Panc1 (cell line): ENCODE data around the gene SH3GL1. TPM values are rescaled to one million over a fixed set of nuclear protein-coding genes. Genes with fewer than 3 reads are reported as not detected.

Source experiments
- ATAC-seq: fragments of 200-7000 bp; cut with Tn5 transposase; 2 replicates; pipeline ENCODE4 v1.9.1; 2020; ENCODE audit warnings: mild to moderate bottlenecking, moderate library complexity
- BruUV-seq: library from RNA; stranded (reverse); fragments of 400-500 nt; replicated peaks from 2 replicates; lab custom pipeline; 2021; lab: Mats Ljungman, UMichigan
- CTCF ChIA-PET: fragments of 300-600 bp; sonication (Branson Sonifier 250); formaldehyde crosslinking; loops from one replicate; lab custom pipeline; 2022; ENCODE audit warnings: antibody characterized with exemption; lab: Charles Lee
- POLR2A ChIA-PET: fragments of 300-600 bp; sonication (Branson Sonifier 250); formaldehyde crosslinking; loops from one replicate; lab custom pipeline; 2022; ENCODE audit warnings: antibody characterized with exemption; lab: Charles Lee
- DNase-seq: peaks from one replicate; pipeline ENCODE4 v3.0.0-alpha.2; 2010; ENCODE audit warnings: low read depth, low spot score
- H3K27ac ChIP-seq: 2 replicates; pipeline ENCODE4 v1.5.1; 2011; ENCODE audit warnings: mild to moderate bottlenecking, low read length, inconsistent platforms
- H3K27me3 ChIP-seq: fragments of 200-500 bp; sonication (Bioruptor generic); 2 replicates; pipeline ENCODE4 v1.6.0; 2014; ENCODE audit warnings: low read length, inconsistent platforms; ENCODE audit not compliant: control insufficient read depth, insufficient read depth
- H3K36me3 ChIP-seq: fragments of 200-500 bp; sonication (Bioruptor generic); 2 replicates; pipeline ENCODE4 v1.5.1; 2014; ENCODE audit warnings: inconsistent platforms, mild to moderate bottlenecking, low read length, moderate library complexity; ENCODE audit not compliant: control insufficient read depth, insufficient read depth
- H3K4me1 ChIP-seq: 2 replicates; pipeline ENCODE4 v1.5.1; 2011; ENCODE audit warnings: inconsistent platforms, mild to moderate bottlenecking, low read length, moderate library complexity; ENCODE audit not compliant: control insufficient read depth, insufficient read depth
- H3K4me3 ChIP-seq, 2 experiments: 2 replicates each; pipeline ENCODE4 v1.5.1; 2011 to 2012; ENCODE audit warnings: low read depth in 2 of 2, low read length in 2 of 2, mild to moderate bottlenecking in 2 of 2, inconsistent platforms in 1 of 2, moderate library complexity in 1 of 2
- H3K9me3 ChIP-seq: fragments of 200-500 bp; sonication (Bioruptor generic); 2 replicates; pipeline ENCODE4 v1.5.1; 2014; ENCODE audit warnings: low read depth, mild to moderate bottlenecking, inconsistent platforms, low read length, moderate library complexity; ENCODE audit not compliant: control insufficient read depth, insufficient read depth
- POLR2AphosphoS5 ChIP-seq: IDR thresholded peaks from 2 replicates; pipeline ENCODE4 v1.6.1; 2012; ENCODE audit warnings: mild to moderate bottlenecking, low read depth, low read length, moderate library complexity
- SIN3A ChIP-seq: IDR thresholded peaks from 2 replicates; pipeline ENCODE4 v1.6.1; 2012; ENCODE audit warnings: low read depth, mild to moderate bottlenecking, low read length, moderate library complexity, borderline replicate concordance; ENCODE audit not compliant: insufficient read depth
- TCF7L2 ChIP-seq: IDR thresholded peaks from 2 replicates; pipeline ENCODE4 v1.6.1; 2011; ENCODE audit warnings: mild to moderate bottlenecking, low read depth, low read length, inconsistent platforms
- in situ Hi-C: cut with HindIII; loops from 2 replicates; pipeline ENCODE4 v1.10.0; 2016; ENCODE audit warnings: low sequenced_read_pairs, low pct_unique_long_range_greater_than_20kb
- intact Hi-C: fragments of 100-400 bp; cut with micrococcal nuclease; formaldehyde crosslinking; loops from one replicate; pipeline ENCODE4 v1.10.0; 2022; ENCODE audit not compliant: unreplicated experiment
- total RNA-seq: library from RNA; stranded (reverse); gene quantifications from one replicate; pipeline ENCODE4 v1.2.1, GENCODE V29; 2021; ENCODE audit not compliant: unreplicated experiment
- TF ChIP-seq, protein P1 (sequence below), 2 experiments: IDR thresholded peaks; 2 replicates each; pipeline ENCODE4 v1.6.1; 2011 to 2012; ENCODE audit warnings: low read depth in 2 of 2, control low read depth in 1 of 2, low read length in 1 of 2, mild to moderate bottlenecking in 1 of 2, moderate library complexity in 1 of 2; ENCODE audit not compliant: insufficient read depth in 1 of 2
- TF ChIP-seq, protein P2 (sequence below): fragments of 450-650 bp; IDR thresholded peaks from 2 replicates; pipeline ENCODE4 v1.5.1; 2017; ENCODE audit warnings: mild to moderate bottlenecking

SH3GL1 gene
- total RNA-seq, 1 experiment from 2014 or later, result 57.1 TPM

DNA sequence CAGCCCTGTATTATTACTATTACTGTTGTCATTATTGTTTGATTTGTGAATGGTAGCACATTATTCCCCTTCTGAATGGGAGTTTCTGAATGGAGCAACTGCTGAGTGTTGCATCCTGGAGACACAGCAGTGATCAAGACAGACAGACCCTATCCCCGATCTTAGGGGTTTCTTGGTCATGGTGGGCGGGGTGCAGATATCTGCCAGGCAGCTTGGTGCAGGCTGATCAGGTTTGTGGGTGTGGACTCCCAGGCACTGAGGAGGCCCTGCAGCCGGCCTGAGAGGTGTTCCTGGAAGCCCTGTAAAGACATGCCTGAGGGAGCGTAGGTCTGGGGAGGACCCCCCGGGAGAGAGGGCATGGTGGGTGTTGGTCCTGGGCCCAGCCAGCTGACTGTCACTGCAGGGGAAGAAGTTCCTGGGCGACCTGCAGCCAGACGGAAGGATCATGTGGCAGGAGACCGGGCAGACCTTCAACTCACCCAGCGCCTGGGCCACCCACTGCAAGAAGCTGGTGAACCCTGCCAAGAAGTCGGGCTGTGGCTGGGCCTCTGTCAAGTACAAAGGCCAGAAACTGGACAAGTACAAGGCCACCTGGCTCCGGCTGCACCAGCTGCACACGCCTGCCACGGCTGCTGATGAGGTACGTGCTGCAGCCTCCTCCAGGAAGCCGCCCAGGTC is 54.9 kb downstream of the SH3GL1 start:
- in situ Hi-C loops, result no loop called here
- H3K27ac ChIP-seq, result no peak overlapping the region

DNA sequence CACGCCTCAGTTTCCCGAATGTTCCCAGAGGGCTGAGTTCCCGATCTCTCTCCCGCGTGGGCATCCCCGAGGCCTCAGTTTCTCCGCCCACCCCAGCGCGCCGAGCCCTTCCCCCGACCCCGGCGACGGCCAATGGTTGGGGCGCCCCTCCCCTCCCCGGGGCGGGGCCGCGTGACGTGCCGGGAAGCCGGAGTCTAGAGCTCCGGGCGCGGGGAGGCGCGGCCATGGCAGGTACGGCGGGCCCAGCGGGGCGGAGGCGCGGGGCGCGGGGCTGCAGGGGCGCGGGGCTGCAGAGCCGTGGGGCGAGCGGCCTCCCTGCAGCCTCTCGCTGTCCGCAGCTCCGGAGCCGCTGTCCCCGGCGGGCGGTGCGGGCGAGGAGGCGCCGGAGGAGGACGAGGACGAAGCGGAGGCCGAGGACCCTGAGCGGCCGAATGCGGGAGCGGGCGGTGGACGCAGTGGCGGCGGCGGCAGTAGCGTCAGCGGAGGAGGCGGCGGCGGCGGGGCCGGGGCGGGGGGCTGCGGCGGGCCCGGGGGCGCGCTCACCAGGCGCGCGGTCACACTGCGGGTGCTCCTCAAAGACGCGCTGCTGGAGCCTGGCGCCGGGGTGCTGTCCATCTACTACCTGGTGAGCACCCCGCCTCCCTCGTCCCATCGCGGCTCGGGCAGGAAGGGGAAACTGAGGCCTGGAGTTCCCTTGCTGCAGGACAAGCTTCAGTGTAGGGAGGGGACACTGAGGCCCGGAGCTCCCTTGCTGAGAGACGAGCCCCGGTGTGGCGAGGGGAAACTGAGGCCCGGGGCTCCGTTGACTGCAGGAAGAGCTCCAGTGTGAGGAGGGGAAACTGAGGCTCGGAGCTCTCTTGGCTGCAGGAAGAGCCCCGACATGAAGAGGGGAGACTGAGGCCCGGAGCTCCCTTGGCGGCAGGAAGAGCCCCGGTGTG is 56.7 kb downstream of the SH3GL1 start, which contains the start of gene MPND:
Gene MPND (plus strand): TSS at position 193 of the 938 bp plus-strand sequence. CDS start 32 bp downstream, at position 225.
- no peaks in the 10 kb centered on the region for H3K9me3 ChIP-seq
- in situ Hi-C loops (no loop called here), intact Hi-C loops (no loop called here)
- H3K4me3 ChIP-seq, result peak within 1 kb of the TSS; percentile 66 to 81
- H3K36me3 ChIP-seq, result no peaks in the 10 kb centered on the region; the same call in 1 of the 2 replicates
- ATAC-seq (peak; percentile 88), DNase-seq (peak; percentile 18)
- BruUV-seq, result no TSS peak
- peak within 1 kb of the TSS; percentile 85 for H3K27ac ChIP-seq
- TF ChIP-seq, protein P1, sequence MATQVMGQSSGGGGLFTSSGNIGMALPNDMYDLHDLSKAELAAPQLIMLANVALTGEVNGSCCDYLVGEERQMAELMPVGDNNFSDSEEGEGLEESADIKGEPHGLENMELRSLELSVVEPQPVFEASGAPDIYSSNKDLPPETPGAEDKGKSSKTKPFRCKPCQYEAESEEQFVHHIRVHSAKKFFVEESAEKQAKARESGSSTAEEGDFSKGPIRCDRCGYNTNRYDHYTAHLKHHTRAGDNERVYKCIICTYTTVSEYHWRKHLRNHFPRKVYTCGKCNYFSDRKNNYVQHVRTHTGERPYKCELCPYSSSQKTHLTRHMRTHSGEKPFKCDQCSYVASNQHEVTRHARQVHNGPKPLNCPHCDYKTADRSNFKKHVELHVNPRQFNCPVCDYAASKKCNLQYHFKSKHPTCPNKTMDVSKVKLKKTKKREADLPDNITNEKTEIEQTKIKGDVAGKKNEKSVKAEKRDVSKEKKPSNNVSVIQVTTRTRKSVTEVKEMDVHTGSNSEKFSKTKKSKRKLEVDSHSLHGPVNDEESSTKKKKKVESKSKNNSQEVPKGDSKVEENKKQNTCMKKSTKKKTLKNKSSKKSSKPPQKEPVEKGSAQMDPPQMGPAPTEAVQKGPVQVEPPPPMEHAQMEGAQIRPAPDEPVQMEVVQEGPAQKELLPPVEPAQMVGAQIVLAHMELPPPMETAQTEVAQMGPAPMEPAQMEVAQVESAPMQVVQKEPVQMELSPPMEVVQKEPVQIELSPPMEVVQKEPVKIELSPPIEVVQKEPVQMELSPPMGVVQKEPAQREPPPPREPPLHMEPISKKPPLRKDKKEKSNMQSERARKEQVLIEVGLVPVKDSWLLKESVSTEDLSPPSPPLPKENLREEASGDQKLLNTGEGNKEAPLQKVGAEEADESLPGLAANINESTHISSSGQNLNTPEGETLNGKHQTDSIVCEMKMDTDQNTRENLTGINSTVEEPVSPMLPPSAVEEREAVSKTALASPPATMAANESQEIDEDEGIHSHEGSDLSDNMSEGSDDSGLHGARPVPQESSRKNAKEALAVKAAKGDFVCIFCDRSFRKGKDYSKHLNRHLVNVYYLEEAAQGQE (IDR thresholded peaks at IDR 0.05; ENCODE audit: insufficient read depth in 1 of 2, low read depth in 2 of 2, low read length in 1 of 2), result no peak
- TF ChIP-seq POLR2AphosphoS5 (no peak; the same call in 1 of the 2 replicates), TCF7L2 (no peak), SIN3A (0 out of 2 replicates have a peak, but pooled peaks have one; percentile 5)
- TF ChIP-seq, protein P2, sequence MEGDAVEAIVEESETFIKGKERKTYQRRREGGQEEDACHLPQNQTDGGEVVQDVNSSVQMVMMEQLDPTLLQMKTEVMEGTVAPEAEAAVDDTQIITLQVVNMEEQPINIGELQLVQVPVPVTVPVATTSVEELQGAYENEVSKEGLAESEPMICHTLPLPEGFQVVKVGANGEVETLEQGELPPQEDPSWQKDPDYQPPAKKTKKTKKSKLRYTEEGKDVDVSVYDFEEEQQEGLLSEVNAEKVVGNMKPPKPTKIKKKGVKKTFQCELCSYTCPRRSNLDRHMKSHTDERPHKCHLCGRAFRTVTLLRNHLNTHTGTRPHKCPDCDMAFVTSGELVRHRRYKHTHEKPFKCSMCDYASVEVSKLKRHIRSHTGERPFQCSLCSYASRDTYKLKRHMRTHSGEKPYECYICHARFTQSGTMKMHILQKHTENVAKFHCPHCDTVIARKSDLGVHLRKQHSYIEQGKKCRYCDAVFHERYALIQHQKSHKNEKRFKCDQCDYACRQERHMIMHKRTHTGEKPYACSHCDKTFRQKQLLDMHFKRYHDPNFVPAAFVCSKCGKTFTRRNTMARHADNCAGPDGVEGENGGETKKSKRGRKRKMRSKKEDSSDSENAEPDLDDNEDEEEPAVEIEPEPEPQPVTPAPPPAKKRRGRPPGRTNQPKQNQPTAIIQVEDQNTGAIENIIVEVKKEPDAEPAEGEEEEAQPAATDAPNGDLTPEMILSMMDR, result no peak
- ChIA-PET CTCF (interaction anchor here (2.1 kb wide), 1 partner anchor 76 kb away, joined by 11 read pairs; no protein-coding TSS in a partner anchor), POLR2A (no interaction called here)
- H3K4me1 ChIP-seq, result peaks cover 4% of the 10 kb centered on the region
- H3K27me3 ChIP-seq, result no peaks in the 10 kb centered on the region

More for the DNA sequence above, 54.9 kb downstream of the SH3GL1 start:
- DNase-seq (no peak), ATAC-seq (no peak)
- H3K4me1 ChIP-seq, result peaks cover 4% of the 10 kb centered on the region
- ChIA-PET POLR2A (no interaction called here), CTCF (no interaction called here)
- no peak overlapping the region for H3K4me3 ChIP-seq
- H3K36me3 ChIP-seq, result no peaks in the 10 kb centered on the region; the same call in 1 of the 2 replicates
- H3K27me3 ChIP-seq, result no peaks in the 10 kb centered on the region
- TF ChIP-seq SIN3A, result no peak
- no peak for TF ChIP-seq TCF7L2
- TF ChIP-seq, protein P1 (IDR thresholded peaks at IDR 0.05; ENCODE audit: insufficient read depth in 1 of 2, low read depth in 2 of 2, low read length in 1 of 2), result no peak
- TF ChIP-seq, protein P2, result no peak
- no peak for TF ChIP-seq POLR2AphosphoS5
- TSS peak; percentile 84 for BruUV-seq
- intact Hi-C loops, result no loop called here
- H3K9me3 ChIP-seq, result no peaks in the 10 kb centered on the region
